ENCODE measurements around the gene EXOSC7.

GRCh38 chr3:45003406-45003805, 27.4 kb downstream of the EXOSC7 start:
- TF ChIP-seq CTCF (IDR thresholded peaks at IDR 0.05) (no peak), EP300 (IDR thresholded peaks at IDR 0.05) (no peak), POLR2AphosphoS5 (IDR thresholded peaks at IDR 0.05) (no peak)
